BE2C (cell line): ENCODE results near the gene SRP9.
A peak's percentile ranks its signal among the peaks of the same experiment; 100 is the strongest.

Experiments
- DNase-seq: peaks from one replicate; pipeline ENCODE4 v3.0.0-alpha.2; 2020
- H3K27me3 ChIP-seq: fragments of 250-450 bp; sonication (Bioruptor Pico); 2 replicates; pipeline ENCODE4 v1.5.1; 2020; ENCODE audit warnings: mild to moderate bottlenecking
- H3K36me3 ChIP-seq: fragments of 250-450 bp; sonication (Bioruptor Pico); 2 replicates; pipeline ENCODE4 v1.5.1; 2020; ENCODE audit warnings: mild to moderate bottlenecking
- H3K4me1 ChIP-seq: fragments of 250-450 bp; sonication (Bioruptor Pico); 2 replicates; pipeline ENCODE4 v1.5.1; 2020
- H3K4me3 ChIP-seq: 2 replicates; pipeline ENCODE4 v1.5.1; 2011; ENCODE audit warnings: low read depth, low read length
- H3K9me3 ChIP-seq: fragments of 250-450 bp; sonication (Bioruptor Pico); 2 replicates; pipeline ENCODE4 v1.5.1; 2020
- TF ChIP-seq, protein P1 (sequence below): IDR thresholded peaks from 2 replicates; pipeline ENCODE4 v1.5.1; 2012; ENCODE audit warnings: mild to moderate bottlenecking, low read depth, low read length

Gene SRP9

GRCh38 chr1:225746361-225747179 lies 31.1 kb upstream of the SRP9 start:
- no peaks in the 10 kb centered on the region for H3K36me3 ChIP-seq
- no peaks in the 10 kb centered on the region for H3K27me3 ChIP-seq
- TF ChIP-seq, protein P1, sequence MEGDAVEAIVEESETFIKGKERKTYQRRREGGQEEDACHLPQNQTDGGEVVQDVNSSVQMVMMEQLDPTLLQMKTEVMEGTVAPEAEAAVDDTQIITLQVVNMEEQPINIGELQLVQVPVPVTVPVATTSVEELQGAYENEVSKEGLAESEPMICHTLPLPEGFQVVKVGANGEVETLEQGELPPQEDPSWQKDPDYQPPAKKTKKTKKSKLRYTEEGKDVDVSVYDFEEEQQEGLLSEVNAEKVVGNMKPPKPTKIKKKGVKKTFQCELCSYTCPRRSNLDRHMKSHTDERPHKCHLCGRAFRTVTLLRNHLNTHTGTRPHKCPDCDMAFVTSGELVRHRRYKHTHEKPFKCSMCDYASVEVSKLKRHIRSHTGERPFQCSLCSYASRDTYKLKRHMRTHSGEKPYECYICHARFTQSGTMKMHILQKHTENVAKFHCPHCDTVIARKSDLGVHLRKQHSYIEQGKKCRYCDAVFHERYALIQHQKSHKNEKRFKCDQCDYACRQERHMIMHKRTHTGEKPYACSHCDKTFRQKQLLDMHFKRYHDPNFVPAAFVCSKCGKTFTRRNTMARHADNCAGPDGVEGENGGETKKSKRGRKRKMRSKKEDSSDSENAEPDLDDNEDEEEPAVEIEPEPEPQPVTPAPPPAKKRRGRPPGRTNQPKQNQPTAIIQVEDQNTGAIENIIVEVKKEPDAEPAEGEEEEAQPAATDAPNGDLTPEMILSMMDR = no peak; the same call in 1 of the 2 replicates
- peak overlapping the region; percentile 39 for H3K4me3 ChIP-seq
- no peaks in the 10 kb centered on the region for H3K9me3 ChIP-seq
- H3K4me1 ChIP-seq = no peaks in the 10 kb centered on the region
- peak; percentile 43 for DNase-seq

DNA sequence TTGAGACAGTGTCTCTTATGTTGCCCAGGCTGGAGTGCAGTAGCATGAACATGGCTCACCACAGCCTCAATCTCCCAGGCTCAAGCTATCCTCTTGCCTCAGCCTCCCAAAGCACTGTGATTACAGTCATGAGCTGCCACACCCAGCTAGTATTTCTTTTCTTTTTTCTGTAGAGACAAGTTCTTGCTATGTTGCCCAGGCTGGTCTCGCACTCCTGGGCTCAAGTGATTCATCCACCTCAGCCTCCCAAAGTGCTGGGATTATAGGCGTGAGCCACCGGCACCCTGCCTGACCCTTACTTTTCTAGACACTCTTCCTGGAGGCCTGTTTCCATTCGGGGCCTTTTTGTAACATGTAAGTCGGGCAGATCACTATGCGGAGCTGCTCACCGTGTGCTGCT lies 30.1 kb upstream of the SRP9 start:
- DNase-seq = no peak
- Histone ChIP-seq H3K4me3 (no peak overlapping the region), H3K27me3 (no peaks in the 10 kb centered on the region), H3K9me3 (no peaks in the 10 kb centered on the region), H3K4me1 (no peaks in the 10 kb centered on the region), H3K36me3 (no peaks in the 10 kb centered on the region)
- TF ChIP-seq, protein P1 = no peak

DNA sequence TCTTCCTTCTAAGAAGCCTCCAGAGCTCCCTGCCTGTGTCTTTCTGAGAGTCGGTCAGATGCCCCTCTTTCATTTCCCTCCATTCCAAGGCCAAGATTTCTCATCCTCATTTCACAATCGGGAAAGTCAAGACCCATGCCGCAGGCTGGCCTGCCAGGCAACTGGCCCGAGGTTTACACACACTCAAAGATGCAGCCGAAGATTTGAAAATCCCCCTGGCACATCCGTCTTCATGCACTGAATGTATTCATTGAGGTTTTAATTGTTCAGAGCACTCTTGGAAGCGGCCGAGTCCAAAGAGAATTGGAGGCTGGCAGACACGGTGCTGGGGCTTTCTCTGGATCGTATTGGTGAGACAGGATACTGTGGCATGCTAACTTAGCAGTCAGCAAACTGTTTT lies 29.1 kb upstream of the SRP9 start:
- Histone ChIP-seq H3K27me3 (no peaks in the 10 kb centered on the region), H3K4me3 (no peak overlapping the region), H3K36me3 (no peaks in the 10 kb centered on the region), H3K4me1 (no peaks in the 10 kb centered on the region), H3K9me3 (no peaks in the 10 kb centered on the region)
- DNase-seq = no peak
- TF ChIP-seq, protein P1 = no peak

DNA sequence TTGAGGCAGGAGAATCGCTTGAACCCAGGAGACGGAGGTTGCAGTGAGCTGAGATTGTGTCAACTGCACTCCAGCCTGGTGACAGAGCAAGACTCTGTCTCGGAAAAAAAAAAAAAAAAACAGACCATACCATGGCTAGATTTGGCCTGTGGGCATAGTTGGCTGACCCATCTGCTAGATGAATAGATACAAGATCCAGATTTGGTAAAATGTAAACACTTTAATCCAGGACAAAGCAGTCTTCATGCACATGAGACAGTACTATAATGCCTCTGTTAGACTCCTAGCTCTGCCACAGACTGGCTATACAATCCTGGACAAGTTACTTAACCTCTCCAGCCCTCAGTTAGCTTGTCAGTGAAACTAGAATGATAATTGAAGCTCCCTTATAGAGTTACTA lies 27.9 kb upstream of the SRP9 start:
- Histone ChIP-seq H3K27me3 (no peaks in the 10 kb centered on the region), H3K9me3 (no peaks in the 10 kb centered on the region), H3K36me3 (no peaks in the 10 kb centered on the region), H3K4me3 (no peak overlapping the region), H3K4me1 (no peaks in the 10 kb centered on the region)
- TF ChIP-seq, protein P1 = no peak
- no peak for DNase-seq

DNA sequence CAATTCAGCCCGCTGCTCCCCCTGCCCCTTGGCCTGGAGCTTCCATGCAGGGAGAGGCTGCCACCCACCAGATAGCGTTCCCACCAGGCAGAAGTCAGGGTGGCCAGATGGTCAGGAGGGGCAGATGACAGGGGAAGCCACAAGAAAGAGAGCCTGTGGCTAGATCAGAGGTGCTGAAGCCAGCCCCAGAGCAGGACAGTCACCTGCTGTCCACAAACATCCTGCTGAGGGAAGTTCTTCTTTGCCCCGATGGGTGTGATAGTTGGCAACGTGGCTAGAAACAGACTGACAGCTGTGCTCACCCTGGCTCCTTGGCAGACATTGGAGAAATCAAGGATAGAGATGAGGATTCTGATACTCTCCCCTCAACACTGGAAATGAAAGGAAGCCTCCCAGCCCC lies 27.2 kb upstream of the SRP9 start:
- Histone ChIP-seq H3K4me3 (no peak overlapping the region), H3K36me3 (no peaks in the 10 kb centered on the region), H3K27me3 (no peaks in the 10 kb centered on the region), H3K4me1 (peaks cover 5% of the 10 kb centered on the region), H3K9me3 (no peaks in the 10 kb centered on the region)
- TF ChIP-seq, protein P1 = no peak
- DNase-seq = no peak
